ENCODE results near the gene MRPL47. TPM values are rescaled to one million over a fixed set of nuclear protein-coding genes. Genes with fewer than 3 reads are reported as not detected.
"Not testable (repeated sequence)": the region's sequence is repeated elsewhere in the genome, so short reads cannot be mapped to it uniquely, and the experiment has no call there.

The MRPL47 gene
- total RNA-seq, 4 donors from 2014 or later: 22.6 to 32.6 (median 28.6) TPM

DNA sequence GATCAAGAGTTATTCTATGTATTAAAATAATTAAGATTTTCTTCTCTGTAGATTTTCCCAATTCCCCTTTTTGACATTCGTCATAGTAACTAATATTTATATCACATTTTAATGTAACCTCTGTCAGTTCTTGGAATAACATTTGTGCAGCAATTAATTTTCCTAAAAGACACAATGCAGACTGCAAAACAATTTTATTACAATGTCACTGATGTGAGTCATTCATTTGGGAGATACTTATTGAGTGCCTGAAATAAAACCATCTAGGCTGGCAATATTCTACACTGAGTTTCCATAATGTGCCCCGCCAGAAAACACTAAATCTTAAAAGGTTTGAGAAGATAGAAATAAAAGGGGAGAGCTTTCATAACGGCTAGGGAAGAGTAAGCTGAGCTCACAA, 41.7 kb upstream of the MRPL47 start:
- no peaks in the 10 kb centered on the region for H3K9me3 ChIP-seq
- WGBS, 2 donors: 74 to 80% methylated on average over 3 of the region's 3 CpGs
- TF ChIP-seq POLR2A (IDR thresholded peaks at IDR 0.05): no peak
- TF ChIP-seq, protein P1, sequence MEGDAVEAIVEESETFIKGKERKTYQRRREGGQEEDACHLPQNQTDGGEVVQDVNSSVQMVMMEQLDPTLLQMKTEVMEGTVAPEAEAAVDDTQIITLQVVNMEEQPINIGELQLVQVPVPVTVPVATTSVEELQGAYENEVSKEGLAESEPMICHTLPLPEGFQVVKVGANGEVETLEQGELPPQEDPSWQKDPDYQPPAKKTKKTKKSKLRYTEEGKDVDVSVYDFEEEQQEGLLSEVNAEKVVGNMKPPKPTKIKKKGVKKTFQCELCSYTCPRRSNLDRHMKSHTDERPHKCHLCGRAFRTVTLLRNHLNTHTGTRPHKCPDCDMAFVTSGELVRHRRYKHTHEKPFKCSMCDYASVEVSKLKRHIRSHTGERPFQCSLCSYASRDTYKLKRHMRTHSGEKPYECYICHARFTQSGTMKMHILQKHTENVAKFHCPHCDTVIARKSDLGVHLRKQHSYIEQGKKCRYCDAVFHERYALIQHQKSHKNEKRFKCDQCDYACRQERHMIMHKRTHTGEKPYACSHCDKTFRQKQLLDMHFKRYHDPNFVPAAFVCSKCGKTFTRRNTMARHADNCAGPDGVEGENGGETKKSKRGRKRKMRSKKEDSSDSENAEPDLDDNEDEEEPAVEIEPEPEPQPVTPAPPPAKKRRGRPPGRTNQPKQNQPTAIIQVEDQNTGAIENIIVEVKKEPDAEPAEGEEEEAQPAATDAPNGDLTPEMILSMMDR (IDR thresholded peaks at IDR 0.05): no peak
- H3K27me3 ChIP-seq: no peaks in the 10 kb centered on the region
- intact Hi-C loops (cut with DNase I): no loop called here
- H3K4me3 ChIP-seq: no peak overlapping the region
- H3K36me3 ChIP-seq: no peaks in the 10 kb centered on the region
- DNase-seq: no peak
- no peaks in the 10 kb centered on the region for H3K4me1 ChIP-seq
- no peak overlapping the region for H3K27ac ChIP-seq

DNA sequence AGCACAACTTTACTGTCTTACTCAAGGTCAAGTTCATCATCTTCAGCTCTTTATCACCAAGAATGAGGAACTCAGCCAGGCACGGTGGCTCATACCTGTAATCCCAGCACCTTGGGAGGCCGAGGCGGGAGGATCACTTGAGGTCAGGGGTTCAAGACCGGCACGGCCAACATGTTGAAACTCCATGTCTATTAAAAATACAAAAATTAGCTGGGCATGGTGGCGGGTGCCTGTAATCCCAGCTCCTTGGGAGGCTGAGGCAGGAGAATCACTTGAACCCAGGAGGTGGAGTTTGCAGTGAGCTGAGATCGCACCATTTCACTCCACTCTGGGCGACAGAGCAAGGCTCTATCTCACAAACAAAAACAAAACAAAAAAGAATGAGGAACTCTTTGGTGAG, 39.4 kb upstream of the MRPL47 start:
- intact Hi-C loops (cut with DNase I); H3K4me3 ChIP-seq; H3K27ac ChIP-seq; H3K4me1 ChIP-seq; DNase-seq; H3K9me3 ChIP-seq; H3K36me3 ChIP-seq; H3K27me3 ChIP-seq: not testable (repeated sequence)
- WGBS, 2 donors: 94 to 96% methylated on average over 7 of the region's 8 CpGs

DNA sequence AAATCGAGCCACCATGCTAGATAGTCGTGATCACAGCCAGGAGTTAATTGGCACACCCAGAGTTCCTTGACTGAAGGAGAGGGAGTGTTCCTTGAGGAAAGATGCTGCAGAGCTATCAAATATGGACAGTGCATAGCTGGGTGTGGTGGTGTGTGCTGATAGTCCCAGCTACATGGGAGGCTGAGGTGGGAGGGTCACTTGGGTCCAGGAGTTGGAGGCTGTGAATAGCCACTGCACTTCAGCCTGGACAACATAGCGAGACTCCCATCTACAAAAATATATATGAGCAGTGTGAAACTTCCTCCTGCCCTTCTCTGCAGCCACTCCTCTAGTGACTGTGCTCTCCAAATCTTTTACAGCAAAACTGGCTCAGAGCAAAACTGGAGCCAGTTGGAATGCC, 38.4 kb upstream of the MRPL47 start:
- no peak overlapping the region for H3K4me3 ChIP-seq
- H3K27me3 ChIP-seq: no peaks in the 10 kb centered on the region
- no peaks in the 10 kb centered on the region for H3K36me3 ChIP-seq
- H3K4me1 ChIP-seq: no peaks in the 10 kb centered on the region
- 66 to 88% methylated on average over 1 to 3 of the region's 3 CpGs for WGBS, 2 donors
- no peak for DNase-seq
- H3K27ac ChIP-seq: no peak overlapping the region
- TF ChIP-seq, protein P1 (IDR thresholded peaks at IDR 0.05): no peak
- no peak for TF ChIP-seq POLR2A (IDR thresholded peaks at IDR 0.05)
- intact Hi-C loops (cut with DNase I): no loop called here
- H3K9me3 ChIP-seq: no peaks in the 10 kb centered on the region

DNA sequence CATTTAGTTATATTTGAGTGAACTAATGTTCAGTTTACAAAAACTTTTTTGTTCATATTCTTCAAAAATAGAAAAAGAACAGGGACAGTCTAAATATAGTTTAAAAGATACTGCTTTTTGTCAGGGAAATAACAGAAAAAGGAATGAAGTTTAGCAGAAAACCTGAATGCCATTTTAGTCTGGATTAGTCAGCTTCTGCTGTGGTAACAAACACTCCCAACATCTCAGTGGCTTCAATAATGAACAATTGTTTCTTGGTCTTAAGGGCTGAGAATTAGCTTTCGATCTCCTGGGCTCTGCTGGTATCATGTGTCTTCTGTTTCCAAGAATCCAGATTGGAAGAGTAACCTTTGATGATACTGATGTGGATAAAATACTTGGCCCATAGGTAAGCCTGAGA, 36.0 kb upstream of the MRPL47 start:
- H3K36me3 ChIP-seq: no peaks in the 10 kb centered on the region
- no peak overlapping the region for H3K4me3 ChIP-seq
- no peaks in the 10 kb centered on the region for H3K4me1 ChIP-seq
- H3K27ac ChIP-seq: no peak overlapping the region
- H3K27me3 ChIP-seq: no peaks in the 10 kb centered on the region
- DNase-seq: no peak
- no peak for TF ChIP-seq POLR2A (IDR thresholded peaks at IDR 0.05)
- TF ChIP-seq, protein P1 (IDR thresholded peaks at IDR 0.05): no peak
- 89 to 94% methylated on average over 1 of the region's 1 CpG for WGBS, 2 donors
- H3K9me3 ChIP-seq: no peaks in the 10 kb centered on the region
- intact Hi-C loops (cut with DNase I): no loop called here

DNA sequence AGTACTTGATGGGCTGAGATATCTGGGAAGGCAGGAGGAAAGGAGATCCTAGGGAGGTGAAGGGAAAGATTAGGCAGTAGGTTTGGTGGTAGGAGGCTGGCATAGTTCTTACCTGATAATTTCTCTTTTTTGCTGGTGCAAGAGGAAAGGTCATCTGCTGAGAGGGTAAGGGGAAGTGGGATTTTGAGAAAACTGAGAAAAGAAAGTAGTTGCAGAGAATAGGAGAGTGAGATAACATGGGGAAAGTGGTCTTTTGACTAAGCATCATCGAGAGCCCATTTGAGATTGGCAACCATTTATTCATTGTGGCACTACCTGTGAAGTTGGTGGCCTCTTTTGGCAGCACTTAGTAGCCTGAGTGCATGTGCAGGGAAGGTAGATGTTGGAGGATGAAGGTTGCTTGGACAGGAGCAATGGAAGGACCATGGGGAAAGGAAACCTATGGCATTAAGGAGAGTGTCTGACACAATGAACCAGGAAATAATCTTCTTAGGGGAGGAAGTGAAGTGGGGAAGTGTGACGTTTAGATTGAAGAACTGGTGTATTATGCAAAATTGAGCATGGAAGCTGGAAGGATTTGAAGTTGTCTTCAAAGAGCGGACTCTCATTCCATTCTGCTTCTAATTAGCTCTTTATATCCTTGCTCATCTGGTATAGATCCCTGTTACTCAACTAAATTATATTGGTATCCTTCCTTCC, 26.5 kb upstream of the MRPL47 start:
- Histone ChIP-seq H3K9me3 (no peaks in the 10 kb centered on the region), H3K27me3 (no peaks in the 10 kb centered on the region), H3K27ac (no peak overlapping the region), H3K4me1 (no peaks in the 10 kb centered on the region), H3K4me3 (no peak overlapping the region), H3K36me3 (peaks cover 0 to 10% (median 0%) of the 10 kb centered on the region in 3 donors)
- 72 to 76% methylated on average over 3 of the region's 3 CpGs for WGBS, 2 donors
- intact Hi-C loops (cut with DNase I): no loop called here
- DNase-seq: no peak
- TF ChIP-seq POLR2A (IDR thresholded peaks at IDR 0.05): no peak
- TF ChIP-seq, protein P1 (IDR thresholded peaks at IDR 0.05): no peak

DNA sequence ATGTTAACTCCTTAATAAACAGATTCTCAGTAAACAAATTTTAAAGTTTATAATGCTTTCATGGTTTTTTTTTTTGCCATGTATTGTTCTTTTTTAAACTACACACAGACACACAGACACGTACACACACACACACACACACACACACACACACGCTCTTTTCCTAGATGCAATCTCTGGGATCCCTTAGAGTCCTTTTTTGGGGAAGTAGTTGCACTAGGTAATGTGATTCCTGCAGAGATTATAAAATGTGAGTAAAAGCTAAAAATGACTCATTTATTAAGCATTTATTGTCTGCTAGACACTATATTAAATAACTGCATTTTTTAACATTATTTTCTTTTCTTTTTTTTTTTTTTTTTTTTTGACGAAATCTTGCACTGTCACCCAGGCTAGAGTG, 20.0 kb upstream of the MRPL47 start:
- TF ChIP-seq POLR2A (IDR thresholded peaks at IDR 0.05): no peak
- TF ChIP-seq, protein P1 (IDR thresholded peaks at IDR 0.05): no peak
- 84 to 85% methylated on average over 3 of the region's 3 CpGs for WGBS, 2 donors
- no peak for DNase-seq
- no peaks in the 10 kb centered on the region for H3K27me3 ChIP-seq
- peaks cover 7 to 66% (median 18%) of the 10 kb centered on the region in 3 donors for H3K36me3 ChIP-seq
- H3K27ac ChIP-seq: no peak overlapping the region
- H3K4me3 ChIP-seq: no peak overlapping the region
- no peaks in the 10 kb centered on the region for H3K9me3 ChIP-seq
- intact Hi-C loops (cut with DNase I): no loop called here
- H3K4me1 ChIP-seq: no peaks in the 10 kb centered on the region

Measured in esophagus squamous epithelium (tissue), 5 donors.